ENCODE measurements around the gene PROX1.

GRCh38 chr1:213938776-213939175 lies 49.0 kb upstream of the PROX1 start:
- no peak for TF ChIP-seq CTCF (IDR thresholded peaks at IDR 0.05; ENCODE audit: low read depth, low read length)
- TF ChIP-seq EZH2phosphoT487 (IDR thresholded peaks at IDR 0.05; ENCODE audit: low read depth): no peak
